GM18868 (cell line): ENCODE results near the gene SEC16B.
A peak's percentile ranks its signal among the peaks of the same experiment; 100 is the strongest.

Source experiments
- ATAC-seq: cut with Tn5 transposase; IDR thresholded peaks from one replicate; pipeline ENCODE4 v1.9.1; 2021; ENCODE audit warnings: mild to moderate bottlenecking, moderate library complexity; ENCODE audit not compliant: unreplicated experiment

Gene SEC16B

DNA sequence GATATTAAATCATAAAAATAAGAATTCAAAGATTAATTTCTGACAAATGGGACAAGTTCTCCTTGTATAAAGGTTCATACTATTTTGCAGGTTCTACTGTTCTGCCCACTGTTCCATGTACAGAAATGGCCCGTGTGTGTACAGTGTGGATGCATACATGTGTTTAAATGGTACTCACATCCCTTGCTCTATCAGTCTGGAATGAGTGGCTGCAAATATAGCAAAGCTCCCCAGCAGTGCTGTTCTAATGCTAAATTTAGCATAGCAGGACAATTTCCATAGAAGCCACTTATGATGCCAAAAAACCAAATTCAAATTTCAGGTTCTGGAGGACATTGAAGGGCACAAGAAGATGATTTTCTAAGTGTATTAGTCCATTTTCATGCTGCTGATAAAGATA lies 9.4 kb upstream of the SEC16B start:
- no peak for ATAC-seq

DNA sequence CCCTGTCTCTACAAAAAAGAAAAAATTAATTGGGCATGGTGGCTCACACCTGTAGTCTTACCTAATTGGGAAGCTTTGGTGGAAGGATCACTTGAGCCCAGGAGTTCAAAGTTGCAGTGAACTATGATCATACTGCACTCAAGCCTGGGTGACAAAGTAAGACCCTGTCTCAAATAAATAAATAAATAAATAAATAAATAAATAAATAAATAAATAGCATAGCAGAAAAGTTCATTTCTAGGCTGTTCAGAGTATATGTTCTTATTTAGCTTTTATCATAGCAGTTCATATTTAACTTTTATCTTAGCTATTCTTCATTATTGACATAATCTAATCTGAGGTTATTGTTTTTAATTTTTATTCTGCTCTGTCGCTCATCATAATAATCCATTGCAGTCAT lies 8.7 kb upstream of the SEC16B start:
- ATAC-seq, result no peak

DNA sequence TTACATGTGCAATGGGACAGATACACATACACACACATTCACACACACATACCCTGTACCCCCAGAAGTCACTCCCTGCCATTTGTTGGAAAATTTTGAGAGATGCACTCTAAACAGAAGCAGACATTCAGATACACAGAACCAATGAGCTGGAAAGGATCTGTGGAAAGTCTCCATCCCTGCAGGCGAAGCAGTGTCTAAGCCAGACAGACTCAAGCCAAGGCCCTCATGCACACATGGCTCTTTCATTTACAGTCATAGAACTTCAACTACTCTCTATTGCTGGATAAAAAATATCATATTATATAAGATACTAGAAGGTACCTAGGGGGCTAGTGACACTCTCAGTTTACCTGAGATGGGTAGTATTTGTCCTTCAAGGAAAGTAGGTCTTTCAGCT lies 7.3 kb upstream of the SEC16B start:
- no peak for ATAC-seq

DNA sequence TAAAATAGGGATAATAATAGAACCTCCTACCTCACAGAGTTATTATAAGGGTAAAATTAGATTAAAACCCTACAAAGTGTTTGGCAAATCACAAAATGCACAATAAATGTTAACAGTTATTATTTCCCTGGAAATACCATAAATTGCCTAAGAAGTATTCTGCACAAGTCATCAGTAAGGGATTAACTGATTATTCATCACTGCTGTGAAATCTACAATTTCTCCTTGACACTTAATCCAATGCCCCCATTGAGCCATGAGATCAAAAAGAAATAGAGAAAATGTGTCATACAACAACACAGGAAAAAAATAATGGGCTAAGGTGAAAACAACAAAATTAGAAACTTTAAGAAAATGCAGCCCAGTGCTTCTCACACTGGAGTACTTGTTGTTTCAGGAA lies 6.7 kb upstream of the SEC16B start:
- ATAC-seq, result no peak

DNA sequence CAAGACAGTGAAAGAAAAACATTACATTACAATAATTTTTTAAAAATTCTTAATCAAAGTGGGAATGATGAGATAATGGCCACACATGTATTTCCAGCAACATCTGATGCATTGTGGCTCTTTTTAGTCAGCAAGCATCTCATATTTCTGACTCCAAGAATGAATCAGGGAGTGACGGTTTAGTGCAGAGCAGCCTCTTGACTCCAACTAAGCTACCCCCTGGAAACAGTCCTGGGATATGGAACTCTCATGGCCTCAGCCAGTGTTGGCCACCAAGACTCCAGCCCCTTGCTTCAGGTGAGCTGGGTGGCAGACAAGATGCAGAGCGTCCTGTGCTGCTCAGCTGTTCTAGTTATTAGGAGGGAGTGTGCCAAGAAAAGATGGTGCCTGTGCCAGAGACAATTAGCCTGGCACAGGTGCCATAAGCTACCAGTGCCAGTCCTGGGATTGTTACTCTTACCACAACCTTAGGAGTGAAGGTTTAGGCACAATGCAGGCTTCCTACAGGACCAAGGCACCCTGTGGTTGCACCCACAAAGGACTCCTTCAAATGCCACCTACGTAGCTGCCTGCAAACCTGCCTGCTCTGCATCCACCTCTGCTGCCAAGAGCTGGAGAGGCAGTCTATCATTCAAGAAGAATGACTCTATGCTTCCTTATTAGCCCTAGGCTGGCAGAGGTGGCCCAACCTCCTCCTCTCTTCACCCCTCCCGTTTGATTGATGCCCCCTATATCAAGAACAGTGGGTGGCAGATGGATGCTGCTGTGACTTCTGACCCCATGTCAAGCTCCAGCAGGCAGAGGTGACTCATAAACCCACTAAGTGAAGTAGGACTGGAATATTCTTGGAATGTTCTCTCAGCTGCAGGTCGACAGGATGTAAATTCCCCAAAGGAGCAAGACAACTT lies 6.0 kb upstream of the SEC16B start:
- no peak for ATAC-seq

DNA sequence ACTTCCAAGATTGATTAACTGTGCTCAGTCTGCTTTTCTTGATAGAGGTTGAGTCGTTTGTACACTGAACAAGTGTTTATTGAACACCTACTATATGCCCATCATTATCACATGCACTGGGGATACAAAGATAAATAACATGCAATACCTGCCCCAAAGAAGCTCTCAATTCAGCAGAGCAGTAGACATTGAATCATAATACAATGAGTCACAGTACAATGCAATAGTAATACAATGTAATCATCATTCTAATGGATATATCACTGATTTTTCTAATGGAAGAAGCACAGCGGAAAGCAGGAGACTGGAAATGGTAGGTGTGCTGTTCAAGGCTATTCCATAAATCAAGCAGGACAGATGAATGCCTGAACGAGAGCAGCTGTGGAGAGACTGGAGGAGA lies 3.7 kb upstream of the SEC16B start:
- no peak for ATAC-seq

DNA sequence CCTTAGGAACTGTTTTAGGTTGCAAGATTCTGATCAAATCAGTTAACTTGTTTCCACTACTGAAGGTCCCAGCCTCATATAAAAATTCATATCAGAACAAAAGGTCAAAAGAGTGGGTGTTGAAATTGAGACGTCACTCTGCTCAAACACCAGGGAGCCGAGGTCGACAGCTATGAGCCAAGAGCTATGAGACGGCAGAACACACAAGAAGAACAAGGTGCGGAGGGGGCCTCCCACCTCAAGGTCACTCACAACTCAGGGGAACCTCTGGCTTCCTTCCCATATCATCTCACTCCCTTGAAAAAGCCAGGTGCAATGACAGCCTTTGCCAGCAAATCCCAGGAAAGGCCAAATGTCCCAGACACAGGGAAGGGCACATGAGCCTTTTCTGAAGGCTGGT lies 749 bp downstream of the SEC16B start:
- ATAC-seq, result no peak

DNA sequence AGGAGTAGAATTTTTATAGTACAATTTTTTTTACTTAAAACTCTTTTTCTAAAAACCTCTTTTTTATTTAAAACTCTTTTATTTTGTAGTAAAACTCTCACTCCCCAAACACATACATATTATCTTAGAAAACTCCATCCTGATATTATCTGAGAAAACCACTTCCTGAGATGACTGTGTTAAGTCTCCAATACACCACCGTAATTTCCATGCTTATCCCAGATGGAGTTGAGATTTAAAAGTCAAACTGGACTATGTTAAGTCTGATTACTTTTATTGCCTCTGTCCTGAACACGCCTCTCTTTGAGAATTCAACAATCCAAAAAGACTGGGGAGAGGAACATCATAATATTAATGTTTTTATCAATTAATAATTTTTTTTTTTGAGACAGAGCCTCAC lies 3.7 kb downstream of the SEC16B start:
- no peak for ATAC-seq

DNA sequence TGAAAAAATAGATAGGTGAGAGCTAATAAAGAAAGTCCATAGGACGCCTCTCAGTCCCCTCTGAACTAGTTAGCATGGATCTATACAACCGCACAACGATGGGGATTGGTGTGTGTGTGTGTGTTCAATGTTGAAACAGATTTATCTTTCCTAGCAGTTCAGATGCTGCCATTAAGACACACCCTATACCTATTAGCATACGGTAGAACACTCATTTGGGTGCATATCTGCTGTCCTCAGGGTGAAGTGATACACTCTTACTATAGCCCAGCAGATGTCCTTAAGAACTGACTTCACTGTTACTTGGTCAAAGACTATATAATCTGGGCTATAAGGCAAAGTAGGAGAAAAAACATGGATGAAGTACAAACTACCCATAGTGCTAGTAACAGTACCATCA lies 4.6 kb downstream of the SEC16B start:
- ATAC-seq, result no peak

DNA sequence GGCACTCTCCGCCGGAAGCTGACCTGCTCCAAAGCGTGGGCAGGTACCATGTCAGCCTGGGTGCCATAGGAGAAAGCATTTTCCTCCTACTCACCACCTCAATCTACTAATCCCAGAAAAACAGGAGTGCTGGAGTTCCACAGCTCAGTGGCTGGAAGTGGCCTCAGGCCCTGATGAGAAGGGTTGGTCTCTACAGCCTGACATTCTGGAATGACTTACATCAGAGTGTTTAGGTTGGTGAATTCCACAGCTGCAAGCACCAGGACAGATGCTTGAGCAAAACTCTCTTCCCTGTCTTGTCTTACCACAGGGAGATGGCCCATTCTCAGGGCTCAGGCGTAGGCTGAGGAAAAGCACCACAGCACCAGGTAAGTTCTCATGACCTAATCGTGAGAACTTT lies 5.5 kb downstream of the SEC16B start:
- no peak for ATAC-seq

DNA sequence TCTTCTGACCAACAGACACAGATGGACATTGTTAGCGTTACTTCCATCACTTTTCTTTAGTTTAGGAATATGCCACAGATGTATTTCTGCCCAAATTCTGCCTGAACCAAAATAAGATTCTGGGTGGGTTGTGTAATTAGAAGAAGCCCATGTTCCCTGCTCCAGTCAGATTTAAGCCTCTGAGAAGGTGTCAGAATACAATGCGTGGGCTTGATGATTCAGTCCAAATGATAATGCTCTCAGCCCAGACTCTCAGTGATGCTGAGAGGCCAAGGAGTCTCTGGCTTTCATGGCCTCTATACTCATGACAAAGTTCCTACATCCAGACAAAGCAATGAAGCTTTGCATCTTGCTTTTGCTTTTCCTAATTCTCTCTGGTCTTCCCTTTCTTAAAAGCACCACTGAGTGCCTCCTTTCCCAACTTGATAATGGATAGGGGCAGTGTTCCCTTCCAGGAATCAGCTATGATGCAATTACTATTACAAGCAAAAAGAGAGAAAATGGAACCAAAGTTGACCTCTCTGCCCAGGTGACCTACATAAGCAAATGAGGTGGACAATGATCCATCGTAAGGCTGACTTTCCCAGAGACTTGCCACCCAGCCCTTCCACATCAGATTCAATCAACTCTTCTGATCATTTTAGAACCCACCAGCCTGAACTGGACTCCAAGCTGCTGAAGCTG lies 8.8 kb downstream of the SEC16B start:
- no peak for ATAC-seq

DNA sequence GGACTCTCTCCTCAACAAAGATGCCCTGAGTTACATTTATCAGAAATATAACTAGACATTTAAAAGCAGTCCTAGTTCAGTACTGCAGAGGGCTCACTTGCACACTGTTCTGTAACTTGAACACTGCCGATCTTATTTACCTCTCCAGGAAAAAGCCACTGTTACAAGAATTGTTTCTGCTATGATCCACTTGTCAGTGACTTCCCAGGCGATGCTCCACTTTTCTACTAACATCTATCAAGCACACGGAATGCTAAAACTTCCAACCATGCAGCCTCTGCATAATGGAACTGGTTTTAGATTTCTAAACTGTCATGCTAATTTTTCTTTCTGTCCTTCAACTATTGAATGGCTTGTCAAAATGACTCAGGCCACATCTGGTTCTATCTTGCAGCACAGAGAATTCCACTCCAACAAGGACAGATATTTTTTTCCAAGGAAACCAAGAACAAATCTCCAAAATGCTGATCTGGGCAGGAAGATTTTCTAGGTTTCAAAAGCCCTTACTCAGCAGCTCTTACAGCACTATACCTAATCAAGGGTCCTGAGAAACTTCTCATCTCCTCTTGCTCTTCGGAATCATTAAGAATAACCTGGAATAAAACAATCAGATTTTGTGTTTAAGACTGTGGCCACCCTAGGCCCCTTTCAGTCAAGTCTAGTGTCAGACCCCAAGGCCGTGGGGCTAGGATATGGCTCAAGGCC lies 9.9 kb downstream of the SEC16B start:
- ATAC-seq, result no peak

DNA sequence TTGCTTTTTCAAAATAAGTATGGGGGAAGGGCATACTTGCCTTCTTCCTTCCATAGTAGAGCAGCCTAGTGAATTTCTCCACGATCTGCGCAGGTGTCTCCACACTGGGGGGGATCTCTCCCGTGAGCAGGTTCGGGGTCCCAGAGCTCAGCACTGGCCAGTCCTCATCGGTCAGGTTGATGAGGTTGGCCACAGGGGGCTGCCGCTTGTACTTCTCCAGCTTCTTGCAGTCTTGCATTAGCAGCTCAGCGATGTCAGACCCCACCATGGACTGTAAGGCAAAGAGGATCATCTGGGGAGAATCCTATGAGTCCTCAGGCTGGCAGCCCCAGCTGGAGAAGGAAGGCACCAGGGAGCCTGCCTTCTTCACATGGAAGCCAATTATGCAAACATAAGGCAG lies 11.8 kb downstream of the SEC16B start:
- no peak for ATAC-seq

DNA sequence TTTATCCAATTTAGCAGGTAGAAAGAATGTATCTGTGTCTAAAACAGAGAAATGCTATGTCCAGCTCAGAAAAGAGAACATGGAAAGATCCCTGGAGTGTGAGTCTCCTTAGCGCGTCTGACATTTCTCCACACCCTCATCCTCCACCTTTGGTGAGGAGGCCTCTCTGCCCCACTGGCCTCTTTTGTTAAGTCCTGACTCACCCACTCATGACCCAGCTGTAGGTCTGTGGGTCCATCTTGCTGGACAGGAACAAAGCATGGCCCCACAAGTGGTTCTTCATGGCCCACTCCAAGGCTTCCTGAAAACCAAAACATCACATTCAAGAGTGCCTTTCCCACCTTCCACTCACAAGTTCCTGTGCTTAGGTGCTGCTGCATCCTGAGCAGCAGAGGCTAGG lies 15.8 kb downstream of the SEC16B start:
- no peak for ATAC-seq

DNA sequence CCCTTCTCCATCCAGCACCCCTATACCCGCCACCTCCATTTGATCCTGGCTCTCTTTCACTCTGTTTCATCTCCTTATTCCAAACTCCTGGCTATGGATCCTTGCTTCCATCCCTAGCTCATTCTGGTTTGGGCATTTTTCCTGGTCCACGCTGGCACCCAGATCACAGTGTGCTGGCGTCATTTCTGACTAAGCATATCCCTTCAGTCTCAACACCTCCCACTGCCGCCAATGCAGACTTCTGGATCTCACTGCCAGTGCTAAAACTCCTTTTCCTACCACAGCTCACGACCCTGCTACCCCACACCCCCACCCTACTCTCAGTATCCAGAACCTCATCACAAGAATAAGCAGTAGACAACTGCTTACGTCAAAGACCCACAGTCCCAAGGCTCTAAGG lies 16.3 kb downstream of the SEC16B start:
- ATAC-seq, result no peak

DNA sequence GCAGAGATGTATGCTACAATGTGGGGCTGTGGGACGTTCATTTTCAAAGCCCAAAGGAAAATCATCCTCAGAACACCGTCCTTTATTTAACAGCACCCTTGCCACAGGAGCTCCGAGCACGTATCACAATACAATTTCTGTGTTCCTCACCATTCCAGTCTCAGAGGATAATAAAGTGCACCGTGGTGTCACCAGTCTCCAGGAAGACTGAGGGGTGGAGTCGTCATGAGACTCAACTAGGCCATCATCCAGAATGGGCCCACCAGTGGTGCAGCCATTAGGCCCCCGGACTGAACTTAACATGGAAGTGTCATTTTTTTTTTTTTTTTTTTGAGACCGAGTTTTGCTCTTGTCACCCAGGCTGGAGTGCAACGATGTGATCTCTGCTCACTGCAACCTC lies 17.2 kb downstream of the SEC16B start:
- ATAC-seq, result no peak

DNA sequence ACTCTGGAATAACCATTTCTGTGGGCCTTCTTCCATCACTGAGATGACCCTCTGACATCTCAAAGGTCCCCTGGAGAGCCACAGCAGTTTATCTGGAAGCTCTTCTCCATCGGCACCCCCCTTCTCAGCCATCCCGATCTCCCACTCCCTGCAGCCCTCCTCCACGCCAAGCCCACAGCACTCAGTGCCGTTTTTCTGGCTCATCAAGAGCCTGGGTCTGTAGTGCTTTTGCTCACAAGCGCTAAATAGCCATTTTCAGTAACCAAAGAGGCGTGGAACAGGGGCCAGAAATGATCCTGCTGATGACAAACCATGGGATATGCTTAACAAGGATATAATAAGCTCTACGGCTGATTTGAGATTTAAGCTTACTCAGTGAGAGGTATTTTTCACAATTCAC lies 17.6 kb downstream of the SEC16B start:
- no peak for ATAC-seq

DNA sequence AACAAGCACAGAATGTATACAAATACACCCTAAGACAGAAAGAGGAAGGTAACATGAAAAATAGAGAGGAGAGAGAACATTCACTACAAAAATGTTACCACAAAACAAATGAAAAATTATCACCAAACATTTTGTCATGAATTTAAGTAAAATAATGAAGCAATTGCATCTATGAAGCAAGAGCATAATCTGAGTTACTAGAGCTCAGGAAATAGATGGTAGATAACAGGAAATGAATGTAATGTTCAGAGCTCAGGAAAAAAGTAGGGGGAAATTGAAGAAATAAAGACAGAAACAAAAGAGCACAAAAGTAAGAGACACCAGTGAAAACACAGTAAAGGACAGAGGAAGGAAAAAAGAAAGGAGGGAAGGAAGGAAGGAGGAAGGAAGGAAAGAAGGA lies 19.4 kb downstream of the SEC16B start:
- no peak for ATAC-seq

DNA sequence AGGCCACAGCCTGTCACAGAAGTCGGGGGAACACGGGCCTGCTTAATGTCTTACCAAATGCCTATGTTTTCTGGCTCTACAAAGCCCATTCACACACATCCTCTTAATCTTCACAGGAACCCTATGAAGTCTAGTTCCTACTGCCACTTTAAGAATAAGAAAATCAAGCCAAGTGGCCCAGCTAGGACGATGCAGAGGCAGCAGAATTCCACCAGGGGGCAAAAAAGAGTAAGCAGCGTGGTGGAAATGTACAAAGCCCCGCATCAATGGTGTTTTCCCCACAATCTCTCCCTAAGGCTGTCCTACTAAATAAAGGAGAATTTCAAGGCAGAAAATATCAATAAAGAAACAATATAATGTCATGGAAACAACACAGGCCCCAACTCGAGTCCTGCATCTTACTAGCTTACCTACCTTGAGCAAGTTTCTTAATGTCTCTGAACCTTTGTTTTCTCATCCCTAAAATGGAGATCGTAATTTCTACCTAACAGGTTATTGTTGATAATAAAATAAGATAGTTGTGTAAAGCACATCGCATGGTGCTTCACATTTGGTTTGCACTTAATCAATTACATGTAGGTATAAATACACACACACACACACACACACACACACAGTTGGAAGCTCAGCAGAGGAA lies 21.4 kb downstream of the SEC16B start:
- peak; percentile 87 for ATAC-seq

DNA sequence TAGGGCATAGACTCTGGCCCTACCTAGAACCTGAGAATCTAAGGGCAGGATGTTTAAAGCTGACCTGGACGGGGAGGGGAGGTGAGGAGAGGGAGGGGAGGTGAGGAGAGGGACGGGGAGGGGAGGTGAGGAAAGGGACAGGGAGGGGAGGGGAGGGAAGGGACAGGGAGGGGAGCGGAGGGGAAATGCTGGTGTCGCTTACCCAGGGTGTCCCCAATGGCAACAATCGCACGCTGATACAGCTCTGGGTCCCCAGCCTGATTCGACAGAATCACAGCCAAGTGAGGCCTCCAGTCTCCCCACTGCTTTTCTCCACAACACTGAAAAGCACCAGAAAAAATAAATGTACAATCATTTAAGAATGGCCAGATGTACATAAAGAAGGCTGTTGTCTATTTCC lies 22.2 kb downstream of the SEC16B start:
- ATAC-seq, result no peak

DNA sequence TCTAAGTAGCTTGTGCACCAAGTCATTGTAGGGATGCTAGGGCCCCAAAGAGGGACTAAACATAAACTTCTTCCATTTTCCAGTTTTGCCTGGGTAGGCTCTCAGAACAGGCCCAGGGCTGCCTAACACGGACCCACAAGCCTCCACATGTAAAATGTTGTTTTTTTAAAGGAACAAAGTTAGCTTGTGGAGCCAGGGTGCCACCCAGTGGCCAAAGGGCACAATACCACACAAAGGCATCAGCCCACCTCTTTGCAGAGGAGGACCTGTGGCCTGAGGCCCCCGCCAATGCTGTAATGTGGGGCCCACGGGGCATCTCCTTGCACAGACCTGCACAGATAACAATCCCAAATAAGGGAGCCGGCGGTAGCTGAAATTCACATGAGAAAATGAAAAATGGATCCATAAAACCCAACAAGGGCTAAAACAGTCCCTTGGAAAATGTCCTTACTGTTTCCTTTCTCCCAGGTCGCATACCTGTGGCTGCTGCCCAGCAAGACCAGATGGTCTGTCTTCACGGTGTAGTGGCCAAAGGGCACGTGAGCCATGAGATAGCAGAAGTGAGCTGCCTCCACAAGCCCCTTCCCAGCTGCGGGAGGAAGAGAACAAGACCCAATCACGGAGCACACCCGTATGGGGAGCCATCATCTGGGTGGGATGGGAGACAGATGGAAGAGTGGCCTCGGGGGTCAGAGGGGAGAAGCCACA lies 23.8 kb downstream of the SEC16B start:
- peak; percentile 81 for ATAC-seq
